ENCODE data around the gene SYT2. TPM values are rescaled to one million over a fixed set of nuclear protein-coding genes. Genes with fewer than 3 reads are reported as not detected.

The SYT2 gene
- total and polyA plus RNA-seq, 10 of the 15 experiments (the other 5 are each of a cell fraction or from before 2014, with no cell fraction given), result not detected

GRCh38 chr1:202587859-202588485, 122.3 kb downstream of the SYT2 start (continued):
- TF ChIP-seq, protein P1, sequence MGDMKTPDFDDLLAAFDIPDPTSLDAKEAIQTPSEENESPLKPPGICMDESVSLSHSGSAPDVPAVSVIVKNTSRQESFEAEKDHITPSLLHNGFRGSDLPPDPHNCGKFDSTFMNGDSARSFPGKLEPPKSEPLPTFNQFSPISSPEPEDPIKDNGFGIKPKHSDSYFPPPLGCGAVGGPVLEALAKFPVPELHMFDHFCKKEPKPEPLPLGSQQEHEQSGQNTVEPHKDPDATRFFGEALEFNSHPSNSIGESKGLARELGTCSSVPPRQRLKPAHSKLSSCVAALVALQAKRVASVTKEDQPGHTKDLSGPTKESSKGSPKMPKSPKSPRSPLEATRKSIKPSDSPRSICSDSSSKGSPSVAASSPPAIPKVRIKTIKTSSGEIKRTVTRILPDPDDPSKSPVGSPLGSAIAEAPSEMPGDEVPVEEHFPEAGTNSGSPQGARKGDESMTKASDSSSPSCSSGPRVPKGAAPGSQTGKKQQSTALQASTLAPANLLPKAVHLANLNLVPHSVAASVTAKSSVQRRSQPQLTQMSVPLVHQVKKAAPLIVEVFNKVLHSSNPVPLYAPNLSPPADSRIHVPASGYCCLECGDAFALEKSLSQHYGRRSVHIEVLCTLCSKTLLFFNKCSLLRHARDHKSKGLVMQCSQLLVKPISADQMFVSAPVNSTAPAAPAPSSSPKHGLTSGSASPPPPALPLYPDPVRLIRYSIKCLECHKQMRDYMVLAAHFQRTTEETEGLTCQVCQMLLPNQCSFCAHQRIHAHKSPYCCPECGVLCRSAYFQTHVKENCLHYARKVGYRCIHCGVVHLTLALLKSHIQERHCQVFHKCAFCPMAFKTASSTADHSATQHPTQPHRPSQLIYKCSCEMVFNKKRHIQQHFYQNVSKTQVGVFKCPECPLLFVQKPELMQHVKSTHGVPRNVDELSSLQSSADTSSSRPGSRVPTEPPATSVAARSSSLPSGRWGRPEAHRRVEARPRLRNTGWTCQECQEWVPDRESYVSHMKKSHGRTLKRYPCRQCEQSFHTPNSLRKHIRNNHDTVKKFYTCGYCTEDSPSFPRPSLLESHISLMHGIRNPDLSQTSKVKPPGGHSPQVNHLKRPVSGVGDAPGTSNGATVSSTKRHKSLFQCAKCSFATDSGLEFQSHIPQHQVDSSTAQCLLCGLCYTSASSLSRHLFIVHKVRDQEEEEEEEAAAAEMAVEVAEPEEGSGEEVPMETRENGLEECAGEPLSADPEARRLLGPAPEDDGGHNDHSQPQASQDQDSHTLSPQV (IDR thresholded peaks at IDR 0.05), result no peak
- no peak for TF ChIP-seq PBX3 (IDR thresholded peaks at IDR 0.05; ENCODE audit: insufficient replicate concordance, low read depth, low read length)
- TF ChIP-seq RUNX3 (IDR thresholded peaks at IDR 0.05; ENCODE audit: low read length), result no peak
- TF ChIP-seq FOXM1 (IDR thresholded peaks at IDR 0.05; ENCODE audit: low read depth, low read length), result no peak
- TF ChIP-seq FOS (IDR thresholded peaks at IDR 0.05; ENCODE audit: borderline replicate concordance, extremely low read depth, insufficient read length), result no peak

DNA sequence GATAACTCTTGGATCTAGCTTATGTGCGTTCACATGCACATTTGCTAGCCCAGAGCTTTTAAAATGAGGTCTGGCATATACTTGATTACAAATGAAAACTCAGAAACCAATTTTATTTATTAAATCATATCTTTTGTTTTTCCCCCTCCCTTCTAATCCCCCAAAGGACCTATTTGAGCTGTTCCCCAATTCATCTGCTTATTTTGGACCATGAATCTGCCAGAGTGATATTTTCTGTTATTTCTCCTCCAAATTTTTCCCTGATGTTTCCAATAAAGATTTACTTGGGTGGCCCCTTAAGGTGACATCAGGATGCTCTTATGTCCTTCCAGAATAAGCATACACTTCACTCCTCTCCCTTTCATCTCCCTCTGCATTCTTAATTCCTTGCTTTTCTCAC, 123.4 kb downstream of the SYT2 start:
- no peak for TF ChIP-seq TCF7 (IDR thresholded peaks at IDR 0.05; ENCODE audit: borderline replicate concordance)
- no peak for TF ChIP-seq NFXL1 (IDR thresholded peaks at IDR 0.05; ENCODE audit: borderline replicate concordance)
- TF ChIP-seq, protein P2, sequence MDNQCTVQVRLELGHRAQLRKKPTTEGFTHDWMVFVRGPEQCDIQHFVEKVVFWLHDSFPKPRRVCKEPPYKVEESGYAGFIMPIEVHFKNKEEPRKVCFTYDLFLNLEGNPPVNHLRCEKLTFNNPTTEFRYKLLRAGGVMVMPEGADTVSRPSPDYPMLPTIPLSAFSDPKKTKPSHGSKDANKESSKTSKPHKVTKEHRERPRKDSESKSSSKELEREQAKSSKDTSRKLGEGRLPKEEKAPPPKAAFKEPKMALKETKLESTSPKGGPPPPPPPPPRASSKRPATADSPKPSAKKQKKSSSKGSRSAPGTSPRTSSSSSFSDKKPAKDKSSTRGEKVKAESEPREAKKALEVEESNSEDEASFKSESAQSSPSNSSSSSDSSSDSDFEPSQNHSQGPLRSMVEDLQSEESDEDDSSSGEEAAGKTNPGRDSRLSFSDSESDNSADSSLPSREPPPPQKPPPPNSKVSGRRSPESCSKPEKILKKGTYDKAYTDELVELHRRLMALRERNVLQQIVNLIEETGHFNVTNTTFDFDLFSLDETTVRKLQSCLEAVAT (IDR thresholded peaks at IDR 0.05), result no peak
- no peak for TF ChIP-seq ZNF622 (IDR thresholded peaks at IDR 0.05)
- no peak for TF ChIP-seq CBX3 (IDR thresholded peaks at IDR 0.05; ENCODE audit: borderline replicate concordance, low read depth)
- WGBS (ENCODE audit: insufficient coverage, insufficient replicate concordance, low lambda C conversion rate, missing lambda C conversion rate), result 94% methylated on average over 1 of the region's 1 CpG
- FAIRE-seq, result no peak
- no peak overlapping the region for H3K4me3 ChIP-seq
- in situ Hi-C loops (cut with MboI), result no loop called here
- H3K79me2 ChIP-seq (ENCODE audit: control insufficient read depth, insufficient read depth, low read length), result no peaks in the 10 kb centered on the region
- no peak overlapping the region for H3K9ac ChIP-seq (ENCODE audit: control insufficient read depth, insufficient read depth, low read length)
- no peak overlapping the region for H3K4me2 ChIP-seq (ENCODE audit: control insufficient read depth, insufficient read depth)
- no peaks in the 10 kb centered on the region for H3K9me3 ChIP-seq (replicated peaks; ENCODE audit: control insufficient read depth, insufficient read depth, low read length)
- H3K27me3 ChIP-seq (replicated peaks in 1 of 2; ENCODE audit: control insufficient read depth in 2 of 2, insufficient read depth in 2 of 2, low read length in 1 of 2), result no peaks in the 10 kb centered on the region
- no TSS peak for BruUV-seq (replicated peaks)
- intact Hi-C loops (cut with micrococcal nuclease; ENCODE audit: unreplicated experiment), result no loop called here
- RAD21 ChIA-PET (ENCODE audit: unreplicated experiment), result interaction anchor here (0.9 to 2.3 kb wide), 5 partner anchors 11 to 133 kb away, joined by 3 to 16 read pairs (median 4); no protein-coding TSS in a partner anchor
- no peak for ATAC-seq
- no peaks in the 10 kb centered on the region for H3K36me3 ChIP-seq (ENCODE audit: control insufficient read depth in 2 of 2, insufficient read depth in 2 of 2, low read length in 1 of 2)
- SMC1A ChIA-PET (ENCODE audit: uncharacterized antibody, unreplicated experiment), result interaction anchor here (0.6 to 6.6 kb wide), 11 partner anchors 9 to 133 kb away, joined by 3 to 50 read pairs (median 4); no protein-coding TSS in a partner anchor
- CTCF ChIA-PET, result interaction anchor here (0.9 to 4.3 kb wide), 12 partner anchors 9 to 242 kb away, joined by 3 to 33 read pairs (median 4); no protein-coding TSS in a partner anchor
- DNase-seq (ENCODE audit: low read depth, low spot score), result no peak
- POLR2A ChIA-PET, result no interaction called here
- 0 out of 2 replicates have a peak, but pooled peaks cover 4% of the 10 kb centered on the region for H4K20me1 ChIP-seq (ENCODE audit: control insufficient read depth, insufficient read depth)
- no peak overlapping the region for H2AFZ ChIP-seq (ENCODE audit: control insufficient read depth, low read depth, low read length)
- peaks cover 10% of the 10 kb centered on the region for H3K4me1 ChIP-seq (ENCODE audit: control insufficient read depth, insufficient read depth, low read length)
- H3K27ac ChIP-seq (ENCODE audit: control insufficient read depth, insufficient read depth), result no peak overlapping the region
